Lung (tissue), 12 donors: Measurements from ENCODE around the gene CCDC57. TPM values are rescaled to one million over a fixed set of nuclear protein-coding genes. Genes with fewer than 3 reads are reported as not detected.

ENCODE experiments used
- ATAC-seq: fragments of 200-7000 bp; cut with Tn5 transposase; one replicate; pipeline ENCODE4 v1.9.1; 2020; ENCODE audit warnings: moderate number of reproducible peaks; ENCODE audit not compliant: insufficient read depth, low FRiP score
- DNase-seq, 3 donors: peaks; one replicate each; pipeline ENCODE4 v3.0.0-alpha.2; 2013 to 2017
- H3K27ac ChIP-seq, 2 donors: one replicate each; pipeline ENCODE4 v1.5.1; 2013; ENCODE audit warnings: mild to moderate bottlenecking in 2 of 2, moderate library complexity in 2 of 2, control low read depth in 1 of 2, inconsistent platforms in 1 of 2, low read depth in 1 of 2, low read length in 1 of 2
- H3K27me3 ChIP-seq, 3 donors: one replicate each; pipeline ENCODE4 v1.5.1; 2013; ENCODE audit warnings: low read length in 2 of 3; ENCODE audit not compliant: control insufficient read depth in 3 of 3, insufficient read depth in 3 of 3
- H3K36me3 ChIP-seq, 4 donors: one replicate each; pipeline ENCODE4 v1.5.1; 2013; ENCODE audit warnings: low read length in 4 of 4, mild to moderate bottlenecking in 1 of 4, moderate library complexity in 1 of 4; ENCODE audit not compliant: control insufficient read depth in 4 of 4, insufficient read depth in 4 of 4
- H3K4me1 ChIP-seq, 5 donors: one replicate each; pipeline ENCODE4 v1.5.1; 2013; ENCODE audit warnings: low read length in 5 of 5, mild to moderate bottlenecking in 2 of 5, moderate library complexity in 1 of 5; ENCODE audit not compliant: control insufficient read depth in 5 of 5, insufficient read depth in 5 of 5
- H3K4me3 ChIP-seq: one replicate; pipeline ENCODE4 v1.5.1; 2013; ENCODE audit warnings: mild to moderate bottlenecking, control low read depth, moderate library complexity
- H3K9ac ChIP-seq, 2 donors: one replicate each; pipeline ENCODE4 v1.5.1; 2013; ENCODE audit warnings: low read length in 2 of 2, control low read depth in 1 of 2; ENCODE audit not compliant: insufficient read depth in 1 of 2
- H3K9me3 ChIP-seq, 4 donors: one replicate each; pipeline ENCODE4 v1.5.1; 2013; ENCODE audit warnings: low read length in 3 of 4, mild to moderate bottlenecking in 1 of 4, moderate library complexity in 1 of 4; ENCODE audit not compliant: control insufficient read depth in 4 of 4, insufficient read depth in 3 of 4
- CTCF ChIP-seq: IDR thresholded peaks from 2 replicates; pipeline ENCODE4 v1.5.1; 2012; ENCODE audit warnings: mild to moderate bottlenecking; ENCODE audit errors: control extremely low read depth, extremely low read depth
- WGBS, 2 donors: extraction: QIAGEN DNeasy Blood & Tissue Kit; methylation state at CpG; one replicate each; pipeline ENCODE4 v1.1.7; 2013; 5-methylcytosine and 5-hydroxymethylcytosine counted together
- polyA plus RNA-seq, 2 donors: library from polyadenylated mRNA; stranded (reverse); fragments of 200-250 nt; gene quantifications; one replicate each; pipeline ENCODE4 v1.2.1, GENCODE V29; 2013
- total RNA-seq, 2 donors: library from RNA; depleted of rRNA in 1 of 2; stranded (reverse); fragments of >200 nt in 1 of 2; gene quantifications; one replicate each; pipeline ENCODE4 v1.2.1, GENCODE V29; 2014 to 2021
- donor health status: control.
- donor health status: control.
- donor health status: Bipolar disorder and iron deficiency.
- donor health status: healthy.
- donor health status: DM: yes; HTN: yes; CAD: no.

Gene CCDC57
- total and polyA plus RNA-seq, 4 donors, result 33.2 to 128 (median 74.9) TPM

GRCh38 chr17:82154881-82155331, 57.7 kb downstream of the CCDC57 start:
- no peak for ATAC-seq
- DNase-seq, result no peak
- Histone ChIP-seq H3K27ac (no peak overlapping the region), H3K4me1 (no peaks in the 10 kb centered on the region), H3K9me3 (no peaks in the 10 kb centered on the region), H3K9ac (no peak overlapping the region), H3K27me3 (no peaks in the 10 kb centered on the region), H3K4me3 (no peak overlapping the region), H3K36me3 (peaks cover 2 to 15% (median 7%) of the 10 kb centered on the region in 4 donors)
- WGBS, 2 donors, result 92 to 94% methylated on average over 27 of the region's 27 CpGs
- no peak for TF ChIP-seq CTCF

GRCh38 chr17:82153745-82154375, 58.8 kb downstream of the CCDC57 start:
- H3K4me1 ChIP-seq, result no peaks in the 10 kb centered on the region
- DNase-seq (peak; percentile 68 to 80 (median 71)), ATAC-seq (peak; percentile 90)
- H3K9ac ChIP-seq, result no peak overlapping the region
- no peaks in the 10 kb centered on the region for H3K27me3 ChIP-seq
- H3K4me3 ChIP-seq, result no peak overlapping the region
- H3K36me3 ChIP-seq, result peaks cover 0 to 16% (median 8%) of the 10 kb centered on the region in 4 donors
- H3K9me3 ChIP-seq, result no peaks in the 10 kb centered on the region
- H3K27ac ChIP-seq, result no peak overlapping the region
- peak; percentile 91 for TF ChIP-seq CTCF
- WGBS, 2 donors, result 49 to 50% methylated on average over 16 of the region's 16 CpGs

GRCh38 chr17:82153295-82153691, 59.3 kb downstream of the CCDC57 start:
- no peaks in the 10 kb centered on the region for H3K27me3 ChIP-seq
- no peak overlapping the region for H3K9ac ChIP-seq
- H3K27ac ChIP-seq, result peak overlapping the region in 1 of 2 donors; percentile 77

More at GRCh38 chr17:82153295-82153691, 59.3 kb downstream of the CCDC57 start:
- peaks cover 0 to 16% (median 8%) of the 10 kb centered on the region in 4 donors for H3K36me3 ChIP-seq
- no peak for TF ChIP-seq CTCF
- no peak for ATAC-seq
- no peak overlapping the region for H3K4me3 ChIP-seq
- DNase-seq, result no peak
- H3K4me1 ChIP-seq, result no peaks in the 10 kb centered on the region
- no peaks in the 10 kb centered on the region for H3K9me3 ChIP-seq
- 83 to 94% methylated on average over 6 of the region's 6 CpGs for WGBS, 2 donors
